Measurements from ENCODE around the gene SMIM26. TPM values are rescaled to one million over a fixed set of nuclear protein-coding genes. Genes with fewer than 3 reads are reported as not detected.

Gene SMIM26
- total RNA-seq, 1 experiment from 2014 or later = 54.6 TPM

DNA sequence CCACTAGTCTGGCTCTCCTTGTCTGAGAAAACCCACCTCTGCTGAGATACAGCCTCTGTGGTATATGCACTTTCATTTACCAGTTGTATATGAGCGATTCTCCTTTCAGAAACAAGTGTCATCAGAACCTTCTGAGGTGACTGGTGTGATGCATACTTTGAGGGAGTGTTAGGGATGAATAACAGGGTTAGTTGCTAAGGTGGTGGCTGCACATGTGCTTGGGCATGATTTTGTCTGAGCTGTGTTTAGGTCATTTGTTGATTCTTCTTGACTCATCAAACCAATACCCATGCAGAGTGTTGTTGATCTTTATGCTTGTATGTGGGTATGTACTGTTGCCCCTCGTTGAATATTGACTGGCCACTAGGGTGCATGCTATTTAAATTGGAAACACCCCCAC is 46.3 kb downstream of the SMIM26 start:
- POLR2A ChIA-PET = no interaction called here
- intact Hi-C loops (cut with micrococcal nuclease; ENCODE audit: unreplicated experiment) = no loop called here

DNA sequence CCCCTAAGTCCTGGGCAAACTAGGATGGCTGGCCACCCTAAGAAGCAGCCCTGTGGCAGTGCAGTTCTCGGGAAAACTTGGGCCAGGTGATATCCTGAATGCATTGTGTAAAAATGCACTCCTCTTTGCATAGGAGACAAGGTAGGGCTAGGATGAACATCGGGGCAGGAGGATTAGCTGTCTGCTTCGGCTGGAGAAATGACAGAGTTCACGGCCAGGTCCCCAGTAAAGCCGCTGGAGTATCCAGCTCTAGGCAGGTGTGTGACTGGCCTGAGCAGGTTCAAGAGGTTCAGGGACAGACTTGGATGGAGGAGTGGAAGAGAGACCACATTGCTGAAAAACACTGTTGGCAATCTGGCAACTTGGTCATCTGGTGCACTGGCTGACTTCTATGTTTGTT is 47.0 kb downstream of the SMIM26 start:
- Histone ChIP-seq H3K36me3 (ENCODE audit: control insufficient read depth, insufficient read depth, low read length) (no peaks in the 10 kb centered on the region), H3K27me3 (ENCODE audit: control insufficient read depth, insufficient read depth, low read length) (no peaks in the 10 kb centered on the region), H3K4me3 (ENCODE audit: low read depth in 2 of 2, low read length in 2 of 2) (no peak overlapping the region), H3K4me1 (ENCODE audit: control insufficient read depth, insufficient read depth, low read length) (no peaks in the 10 kb centered on the region), H3K27ac (ENCODE audit: low read length) (no peak overlapping the region), H3K9me3 (ENCODE audit: control insufficient read depth, insufficient read depth, low read depth, low read length) (no peaks in the 10 kb centered on the region)
- DNase-seq (ENCODE audit: low read depth, low spot score) = no peak
- no TSS peak for BruUV-seq (replicated peaks)
- in situ Hi-C loops (cut with HindIII; ENCODE audit: low pct_unique_long_range_greater_than_20kb, low sequenced_read_pairs) (no loop called here), intact Hi-C loops (cut with micrococcal nuclease; ENCODE audit: unreplicated experiment) (no loop called here)
- ChIA-PET CTCF (no interaction called here), POLR2A (interaction anchor here (0.6 kb wide), 1 partner anchor 160 kb away, joined by 5 read pairs; no protein-coding TSS in a partner anchor)
- TF ChIP-seq TCF7L2 (IDR thresholded peaks at IDR 0.05; ENCODE audit: low read depth, low read length) (no peak), SIN3A (IDR thresholded peaks at IDR 0.05; ENCODE audit: borderline replicate concordance, insufficient read depth, low read depth, low read length) (no peak), CTCF (IDR thresholded peaks at IDR 0.05) (no peak), POLR2AphosphoS5 (IDR thresholded peaks at IDR 0.05; ENCODE audit: low read depth, low read length) (no peak)
- no peak for ATAC-seq

More for the DNA sequence above, 46.3 kb downstream of the SMIM26 start:
- in situ Hi-C loops (cut with HindIII; ENCODE audit: low pct_unique_long_range_greater_than_20kb, low sequenced_read_pairs) = no loop called here
- BruUV-seq (replicated peaks) = no TSS peak
- ATAC-seq (no peak), DNase-seq (ENCODE audit: low read depth, low spot score) (no peak)
- no peaks in the 10 kb centered on the region for H3K27me3 ChIP-seq (ENCODE audit: control insufficient read depth, insufficient read depth, low read length)
- H3K4me3 ChIP-seq (ENCODE audit: low read depth in 2 of 2, low read length in 2 of 2) = no peak overlapping the region
- H3K4me1 ChIP-seq (ENCODE audit: control insufficient read depth, insufficient read depth, low read length) = no peaks in the 10 kb centered on the region
- no peak overlapping the region for H3K27ac ChIP-seq (ENCODE audit: low read length)
- H3K36me3 ChIP-seq (ENCODE audit: control insufficient read depth, insufficient read depth, low read length) = no peaks in the 10 kb centered on the region
- no peaks in the 10 kb centered on the region for H3K9me3 ChIP-seq (ENCODE audit: control insufficient read depth, insufficient read depth, low read depth, low read length)
- CTCF ChIA-PET = no interaction called here
- TF ChIP-seq CTCF (IDR thresholded peaks at IDR 0.05) (no peak), SIN3A (IDR thresholded peaks at IDR 0.05; ENCODE audit: borderline replicate concordance, insufficient read depth, low read depth, low read length) (no peak), TCF7L2 (IDR thresholded peaks at IDR 0.05; ENCODE audit: low read depth, low read length) (no peak), REST (IDR thresholded peaks at IDR 0.05; ENCODE audit: insufficient read depth in 1 of 2, low read depth in 2 of 2, low read length in 1 of 2) (no peak), POLR2AphosphoS5 (IDR thresholded peaks at IDR 0.05; ENCODE audit: low read depth, low read length) (no peak)

Data from Panc1 (cell line).